Measurements from ENCODE around the gene HEG1. TPM values are rescaled to one million over a fixed set of nuclear protein-coding genes. Genes with fewer than 3 reads are reported as not detected.

HEG1 gene
- total and polyA plus RNA-seq, 9 donors: 12.2 to 64.7 (median 35.6) TPM

GRCh38 chr3:124927574-124928045 lies 128.2 kb downstream of the HEG1 start:
- Histone ChIP-seq H3K9me3 (no peaks in the 10 kb centered on the region), H3K4me3 (no peak overlapping the region), H3K36me3 (no peaks in the 10 kb centered on the region), H3K27ac (no peak overlapping the region), H3K4me1 (ENCODE audit: insufficient read depth) (no peaks in the 10 kb centered on the region), H3K27me3 (no peaks in the 10 kb centered on the region)
- WGBS, 3 donors: 89 to 93% (median 90%) methylated on average over 2 of the region's 2 CpGs
- TF ChIP-seq EP300 (IDR thresholded peaks at IDR 0.05): no peak
- TF ChIP-seq, protein P1, sequence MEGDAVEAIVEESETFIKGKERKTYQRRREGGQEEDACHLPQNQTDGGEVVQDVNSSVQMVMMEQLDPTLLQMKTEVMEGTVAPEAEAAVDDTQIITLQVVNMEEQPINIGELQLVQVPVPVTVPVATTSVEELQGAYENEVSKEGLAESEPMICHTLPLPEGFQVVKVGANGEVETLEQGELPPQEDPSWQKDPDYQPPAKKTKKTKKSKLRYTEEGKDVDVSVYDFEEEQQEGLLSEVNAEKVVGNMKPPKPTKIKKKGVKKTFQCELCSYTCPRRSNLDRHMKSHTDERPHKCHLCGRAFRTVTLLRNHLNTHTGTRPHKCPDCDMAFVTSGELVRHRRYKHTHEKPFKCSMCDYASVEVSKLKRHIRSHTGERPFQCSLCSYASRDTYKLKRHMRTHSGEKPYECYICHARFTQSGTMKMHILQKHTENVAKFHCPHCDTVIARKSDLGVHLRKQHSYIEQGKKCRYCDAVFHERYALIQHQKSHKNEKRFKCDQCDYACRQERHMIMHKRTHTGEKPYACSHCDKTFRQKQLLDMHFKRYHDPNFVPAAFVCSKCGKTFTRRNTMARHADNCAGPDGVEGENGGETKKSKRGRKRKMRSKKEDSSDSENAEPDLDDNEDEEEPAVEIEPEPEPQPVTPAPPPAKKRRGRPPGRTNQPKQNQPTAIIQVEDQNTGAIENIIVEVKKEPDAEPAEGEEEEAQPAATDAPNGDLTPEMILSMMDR (IDR thresholded peaks at IDR 0.05): no peak
- no peak for TF ChIP-seq POLR2A (IDR thresholded peaks at IDR 0.05)
- no peak for DNase-seq
- intact Hi-C loops (cut with DNase I): loop anchor here in 1 of 4 donors (2.0 kb wide), 1 partner anchor 509 kb away; no protein-coding TSS in a partner anchor

GRCh38 chr3:124926426-124927101 lies 129.2 kb downstream of the HEG1 start:
- DNase-seq: no peak
- Histone ChIP-seq H3K36me3 (no peaks in the 10 kb centered on the region), H3K27ac (no peak overlapping the region), H3K9me3 (no peaks in the 10 kb centered on the region), H3K4me1 (ENCODE audit: insufficient read depth) (no peaks in the 10 kb centered on the region), H3K4me3 (no peak overlapping the region), H3K27me3 (no peaks in the 10 kb centered on the region)
- intact Hi-C loops (cut with DNase I): no loop called here
- WGBS, 3 donors: 74 to 86% (median 85%) methylated on average over 4 of the region's 4 CpGs
- TF ChIP-seq POLR2A (IDR thresholded peaks at IDR 0.05) (no peak), EP300 (IDR thresholded peaks at IDR 0.05) (no peak)
- TF ChIP-seq, protein P1 (IDR thresholded peaks at IDR 0.05): no peak

- no peaks in the 10 kb centered on the region for H3K27me3 ChIP-seq
- TF ChIP-seq, protein P1 (IDR thresholded peaks at IDR 0.05): no peak
- no peak for TF ChIP-seq EP300 (IDR thresholded peaks at IDR 0.05)
- no peak for TF ChIP-seq POLR2A (IDR thresholded peaks at IDR 0.05)
- WGBS, 3 donors: 86 to 88% (median 87%) methylated on average over 2 of the region's 2 CpGs
- DNase-seq: no peak
- no peaks in the 10 kb centered on the region for H3K36me3 ChIP-seq
- intact Hi-C loops (cut with DNase I): no loop called here
- no peaks in the 10 kb centered on the region for H3K4me1 ChIP-seq (ENCODE audit: insufficient read depth)
- H3K9me3 ChIP-seq: no peaks in the 10 kb centered on the region
- H3K27ac ChIP-seq: no peak overlapping the region
- no peak overlapping the region for H3K4me3 ChIP-seq
These were observed 131.1 kb downstream of the HEG1 start for GRCh38 chr3:124924741-124925140.

DNA sequence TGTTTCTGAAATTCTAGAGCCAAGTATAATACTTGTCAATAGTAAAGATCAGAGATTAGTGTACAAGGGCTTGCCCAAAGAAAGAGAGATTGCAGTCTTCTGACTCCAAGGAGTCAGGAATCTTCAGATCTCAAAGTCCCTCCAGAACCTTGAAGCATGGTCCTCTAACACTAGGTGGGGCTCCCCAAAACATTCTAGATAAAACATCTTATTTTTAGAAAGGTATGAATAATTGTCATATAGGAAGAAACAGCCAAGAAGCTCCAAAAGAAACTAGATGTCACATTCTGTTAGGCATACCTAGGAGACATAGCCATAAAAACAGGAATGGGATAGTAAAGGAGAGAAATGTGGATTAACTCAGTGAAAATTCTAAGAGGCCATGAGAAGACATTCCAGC lies 132.0 kb downstream of the HEG1 start:
- intact Hi-C loops (cut with DNase I): no loop called here
- Histone ChIP-seq H3K4me1 (ENCODE audit: insufficient read depth) (no peaks in the 10 kb centered on the region), H3K9me3 (no peaks in the 10 kb centered on the region), H3K27ac (no peak overlapping the region), H3K36me3 (no peaks in the 10 kb centered on the region), H3K4me3 (no peak overlapping the region), H3K27me3 (no peaks in the 10 kb centered on the region)
- no peak for DNase-seq
- TF ChIP-seq POLR2A (IDR thresholded peaks at IDR 0.05) (no peak), EP300 (IDR thresholded peaks at IDR 0.05) (no peak)

GRCh38 chr3:124920718-124921117 lies 135.1 kb downstream of the HEG1 start:
- Histone ChIP-seq H3K4me3 (no peak overlapping the region), H3K9me3 (no peaks in the 10 kb centered on the region), H3K4me1 (ENCODE audit: insufficient read depth) (no peaks in the 10 kb centered on the region), H3K27ac (no peak overlapping the region), H3K36me3 (no peaks in the 10 kb centered on the region), H3K27me3 (no peaks in the 10 kb centered on the region)
- intact Hi-C loops (cut with DNase I): no loop called here
- no peak for DNase-seq
- TF ChIP-seq EP300 (IDR thresholded peaks at IDR 0.05) (no peak), POLR2A (IDR thresholded peaks at IDR 0.05) (no peak)
- TF ChIP-seq, protein P1 (IDR thresholded peaks at IDR 0.05): no peak
- WGBS, 3 donors: 88 to 91% (median 89%) methylated on average over 5 of the region's 5 CpGs
